GM12878 (cell line): ENCODE measurements around the gene NKAP. TPM values are rescaled to one million over a fixed set of nuclear protein-coding genes. Genes with fewer than 3 reads are reported as not detected.

ENCODE experiments used
- BHLHE40 ChIP-seq, 2 experiments: fragments of 450-650 bp in 1 of 2; IDR thresholded peaks; 2 replicates each; pipeline ENCODE4 v1.6.1; 2011 to 2017; ENCODE audit warnings: low read depth in 2 of 2, borderline replicate concordance in 1 of 2, improper control_type of control experiment in 1 of 2, low read length in 1 of 2, mild to moderate bottlenecking in 1 of 2
- CREB1 ChIP-seq: IDR thresholded peaks from 2 replicates; pipeline ENCODE4 v1.6.1; 2012; ENCODE audit warnings: low read depth, mild to moderate bottlenecking, inconsistent platforms
- CREM ChIP-seq: IDR thresholded peaks from 2 replicates; pipeline ENCODE4 v1.6.1; 2014; ENCODE audit warnings: antibody characterized with exemption, low read depth
- CTCF ChIP-seq, 3 experiments: IDR thresholded peaks in 2 of 3; conservative IDR thresholded peaks in 1 of 3; 2 replicates each; pipeline ENCODE4 v1.5.1; 2011; ENCODE audit warnings: low read depth in 3 of 3, low read length in 3 of 3, mild to moderate bottlenecking in 3 of 3, control low read depth in 2 of 3, moderate library complexity in 2 of 3, inconsistent platforms in 1 of 3, mixed read lengths in 1 of 3; ENCODE audit not compliant: control insufficient read depth in 2 of 3, insufficient read depth in 1 of 3; ENCODE audit errors: extremely low read depth in 1 of 3
- CUX1 ChIP-seq: IDR thresholded peaks from 2 replicates; pipeline ENCODE4 v1.6.1; 2012; ENCODE audit warnings: improper control_type of control experiment, low read depth, low read length; ENCODE audit not compliant: insufficient replicate concordance
- EZH2 ChIP-seq: IDR thresholded peaks from 2 replicates; pipeline ENCODE4 v1.6.1; 2012; ENCODE audit warnings: low read depth, mild to moderate bottlenecking, control low read depth, inconsistent platforms, low read length, borderline replicate concordance; ENCODE audit not compliant: control insufficient read depth
- FOXM1 ChIP-seq: IDR thresholded peaks from 2 replicates; pipeline ENCODE4 v1.6.1; 2012; ENCODE audit warnings: low read depth, mild to moderate bottlenecking, inconsistent platforms, low read length, moderate library complexity
- POU2F2 ChIP-seq: IDR thresholded peaks from 3 replicates; pipeline ENCODE4 v1.6.1; 2011; ENCODE audit warnings: low read depth, mild to moderate bottlenecking, low read length, borderline replicate concordance
- RELA ChIP-seq: fragments of 450-650 bp; IDR thresholded peaks from 2 replicates; pipeline ENCODE4 v1.8.0; 2014; ENCODE audit warnings: borderline replicate concordance; ENCODE audit not compliant: partially characterized antibody
- SPI1 ChIP-seq: IDR thresholded peaks from 2 replicates; pipeline ENCODE4 v1.6.1; 2011; ENCODE audit warnings: low read depth, mild to moderate bottlenecking, low read length, moderate library complexity, borderline replicate concordance; ENCODE audit not compliant: insufficient read depth
- STAT3 ChIP-seq: IDR thresholded peaks from 2 replicates; pipeline ENCODE4 v1.6.1; 2011; ENCODE audit warnings: low read depth, low read length, improper control_type of control experiment
- TAF1 ChIP-seq: IDR thresholded peaks from 2 replicates; pipeline ENCODE4 v1.6.1; 2011; ENCODE audit warnings: mild to moderate bottlenecking, low read depth, low read length, borderline replicate concordance
- TCF7 ChIP-seq: IDR thresholded peaks from 2 replicates; pipeline ENCODE4 v1.6.1; 2014; ENCODE audit warnings: antibody characterized with exemption, borderline replicate concordance
- ZNF207 ChIP-seq: fragments of 450-650 bp; IDR thresholded peaks from 2 replicates; pipeline ENCODE4 v1.6.1; 2014; ENCODE audit warnings: antibody characterized with exemption, mild to moderate bottlenecking, borderline replicate concordance
- ZNF274 ChIP-seq: IDR thresholded peaks from one replicate; pipeline ENCODE4 v1.8.0; 2011; ENCODE audit not compliant: insufficient read length, insufficient read depth
- polyA plus RNA-seq, 11 experiments: library from polyadenylated mRNA; depleted of rRNA in 4 of 11; unstranded in 6 of 11; stranded (reverse) in 5 of 11; fragments of >200 nt; fragmentation: Nextera tagmentation in 4 of 11; fragmentation: Illumina TruSeq in 1 of 11; extraction: Ambion mirVana in 4 of 11; extraction: Trizol in 1 of 11; gene quantifications; 1 replicate in 1 of 11; 2 replicates in 10 of 11; pipeline versions ENCODE4 v1.2.1 to v1.2.3, GENCODE V29; 2011 to 2016; ENCODE audit warnings: inconsistent platforms in 2 of 11, missing spikeins in 2 of 11, low read depth in 1 of 11
- total RNA-seq, 4 experiments: library from RNA; depleted of rRNA in 3 of 4; stranded (reverse); fragments of >200 nt in 3 of 4; fragmentation: Illumina TruSeq in 1 of 4; extraction: Trizol in 1 of 4; gene quantifications; 2 replicates each; pipeline versions ENCODE4 v1.2.1 to v1.2.3, GENCODE V29; 2013 to 2021
- TF ChIP-seq, protein P1 (sequence below): fragments of 450-650 bp; IDR thresholded peaks from 2 replicates; pipeline ENCODE4 v1.6.1; 2017; ENCODE audit warnings: borderline replicate concordance

NKAP gene
- total and polyA plus RNA-seq, 10 of the 15 experiments (the other 5 are each of a cell fraction or from before 2014, with no cell fraction given): 2.4 to 6.9 (median 5.3) TPM

GRCh38 chrX:119943185-119943988, at the start of gene NKAP (continued):
- TF ChIP-seq CUX1: no peak
- no peak for TF ChIP-seq EZH2
- no peak for TF ChIP-seq ZNF274
- no peak for TF ChIP-seq RELA
- TF ChIP-seq BHLHE40 (IDR thresholded peaks at IDR 0.05; ENCODE audit: borderline replicate concordance in 1 of 2, low read depth in 2 of 2, low read length in 1 of 2): peak; percentile 4 to 10; a peak in 1 of 4 replicates
- peak; percentile 47; the same call in 1 of the 3 replicates for TF ChIP-seq POU2F2
- TF ChIP-seq ZNF207: no peak; the same call in 1 of the 2 replicates
- peak; percentile 85 for TF ChIP-seq CREB1
- TF ChIP-seq, protein P1, sequence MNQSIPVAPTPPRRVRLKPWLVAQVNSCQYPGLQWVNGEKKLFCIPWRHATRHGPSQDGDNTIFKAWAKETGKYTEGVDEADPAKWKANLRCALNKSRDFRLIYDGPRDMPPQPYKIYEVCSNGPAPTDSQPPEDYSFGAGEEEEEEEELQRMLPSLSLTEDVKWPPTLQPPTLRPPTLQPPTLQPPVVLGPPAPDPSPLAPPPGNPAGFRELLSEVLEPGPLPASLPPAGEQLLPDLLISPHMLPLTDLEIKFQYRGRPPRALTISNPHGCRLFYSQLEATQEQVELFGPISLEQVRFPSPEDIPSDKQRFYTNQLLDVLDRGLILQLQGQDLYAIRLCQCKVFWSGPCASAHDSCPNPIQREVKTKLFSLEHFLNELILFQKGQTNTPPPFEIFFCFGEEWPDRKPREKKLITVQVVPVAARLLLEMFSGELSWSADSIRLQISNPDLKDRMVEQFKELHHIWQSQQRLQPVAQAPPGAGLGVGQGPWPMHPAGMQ: no peak
- TF ChIP-seq TCF7: no peak
- TF ChIP-seq CTCF (IDR thresholded peaks at IDR 0.05 in 2 of 3, conservative IDR thresholded peaks at IDR 0.05 in 1 of 3; ENCODE audit: control insufficient read depth in 2 of 3, extremely low read depth in 1 of 3, insufficient read depth in 1 of 3, low read depth in 3 of 3, low read length in 3 of 3): no peak
- no peak for TF ChIP-seq STAT3
- peak; percentile 84 for TF ChIP-seq CREM
- TF ChIP-seq SPI1: no peak
- TF ChIP-seq TAF1: peak; percentile 70
- TF ChIP-seq FOXM1: no peak
